HG03064 (cell line): ENCODE results near the gene CDH23.

ENCODE experiments used
- ATAC-seq: cut with Tn5 transposase; IDR thresholded peaks from one replicate; pipeline ENCODE4 v1.9.1; 2021; ENCODE audit warnings: low read depth; ENCODE audit not compliant: unreplicated experiment

The CDH23 gene

DNA sequence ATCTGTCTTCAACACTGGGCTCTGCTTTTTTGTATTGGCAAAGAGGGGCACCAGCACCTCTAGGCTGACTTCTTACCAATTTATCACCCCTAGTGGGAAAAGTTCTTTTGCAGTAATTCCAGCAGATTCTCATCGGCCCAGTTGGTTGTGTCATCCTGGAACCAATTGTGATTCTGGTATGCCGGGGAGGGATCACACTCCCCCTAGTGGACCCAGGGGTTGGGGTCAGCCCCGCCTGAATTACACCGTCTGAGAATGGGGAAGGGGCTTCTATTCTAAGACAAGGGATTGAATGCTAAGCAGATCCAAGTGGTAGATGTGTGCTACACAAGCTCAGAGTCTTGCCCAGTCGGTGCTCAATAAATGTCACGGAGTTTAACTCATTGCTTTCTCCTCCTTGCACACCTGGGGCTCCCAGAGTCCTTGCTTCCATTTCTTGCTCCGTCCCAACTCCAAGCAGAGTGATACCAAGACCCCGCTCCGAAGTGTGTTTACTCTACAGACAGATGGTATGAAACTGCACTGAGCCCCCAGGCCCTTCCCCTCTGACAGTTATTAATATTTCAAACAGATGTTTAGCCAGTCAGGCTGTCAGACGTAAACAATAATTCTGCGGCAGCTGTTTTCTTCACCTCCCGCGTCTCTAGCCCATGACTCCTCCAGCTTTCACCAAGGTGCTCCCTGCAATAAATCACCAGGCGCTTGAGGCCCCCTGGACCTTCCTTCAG lies 251.0 kb downstream of the CDH23 start:
- no peak for ATAC-seq

- ATAC-seq: no peak
Measured at GRCh38 chr10:71648254-71648932, 251.7 kb downstream of the CDH23 start.

- ATAC-seq: no peak
Measured at GRCh38 chr10:71648933-71649320, 252.2 kb downstream of the CDH23 start.

DNA sequence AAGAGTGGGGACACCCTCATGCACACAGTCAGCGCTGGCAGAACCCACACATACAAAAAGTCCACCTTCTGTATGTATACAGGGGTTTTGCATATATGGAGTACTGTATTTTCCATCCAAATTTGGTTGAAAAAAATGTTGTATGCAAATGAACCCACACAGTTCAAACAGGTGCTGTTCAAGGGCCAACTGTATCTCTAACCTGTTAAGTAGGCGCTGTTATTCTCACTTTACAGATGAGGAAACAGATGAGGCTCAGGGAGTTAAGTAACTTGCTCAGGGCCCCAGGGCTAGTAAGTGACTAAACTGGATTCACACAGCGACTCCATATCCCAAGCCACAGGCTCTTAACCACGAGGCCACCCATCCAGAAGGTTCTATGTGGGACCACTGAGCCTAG lies 252.9 kb downstream of the CDH23 start:
- no peak for ATAC-seq

DNA sequence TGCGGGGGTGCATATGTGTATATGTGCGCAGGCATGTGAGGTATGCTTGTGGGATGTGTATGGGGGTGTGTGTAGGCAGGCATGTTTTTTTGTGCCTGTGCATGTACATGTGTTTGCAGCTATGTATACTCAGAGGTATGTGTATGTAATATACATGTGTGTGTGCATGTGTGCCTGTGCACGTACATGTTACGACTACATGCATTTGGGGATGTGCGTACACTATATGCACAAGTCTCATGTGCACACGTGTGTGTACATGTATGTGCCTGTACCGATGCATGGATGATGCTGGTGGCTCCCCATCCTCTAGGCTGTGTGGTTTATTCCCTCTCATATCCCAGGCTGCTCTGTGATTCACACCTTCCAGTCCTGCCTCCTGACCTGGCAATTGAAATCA lies 253.7 kb downstream of the CDH23 start:
- ATAC-seq: no peak

- no peak for ATAC-seq
Measured at GRCh38 chr10:71651428-71651827, 254.7 kb downstream of the CDH23 start.

DNA sequence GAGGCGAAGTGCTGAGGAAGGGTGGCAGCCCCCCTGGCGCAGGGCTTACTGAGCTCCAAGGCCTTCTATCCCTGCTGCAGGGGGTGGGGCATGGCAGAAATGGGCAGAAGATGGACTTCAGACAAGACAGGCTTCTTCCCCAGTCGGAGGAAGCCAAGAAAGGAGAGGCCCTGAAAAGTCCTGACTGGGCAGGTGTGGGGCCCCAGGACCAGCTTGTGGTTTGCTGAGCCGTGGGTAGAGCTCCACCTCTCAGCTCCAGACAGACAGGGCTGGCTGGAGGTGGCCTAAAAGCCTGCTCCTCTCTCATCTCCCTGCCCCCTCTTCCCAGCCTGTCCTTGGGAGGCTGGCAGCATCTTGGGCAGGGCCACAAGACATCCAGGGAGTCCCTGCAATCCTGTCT lies 255.2 kb downstream of the CDH23 start:
- ATAC-seq: no peak

- ATAC-seq: no peak
Measured at GRCh38 chr10:71653044-71653443, 256.3 kb downstream of the CDH23 start.

- no peak for ATAC-seq
Measured at GRCh38 chr10:71656220-71656619, 259.5 kb downstream of the CDH23 start.

DNA sequence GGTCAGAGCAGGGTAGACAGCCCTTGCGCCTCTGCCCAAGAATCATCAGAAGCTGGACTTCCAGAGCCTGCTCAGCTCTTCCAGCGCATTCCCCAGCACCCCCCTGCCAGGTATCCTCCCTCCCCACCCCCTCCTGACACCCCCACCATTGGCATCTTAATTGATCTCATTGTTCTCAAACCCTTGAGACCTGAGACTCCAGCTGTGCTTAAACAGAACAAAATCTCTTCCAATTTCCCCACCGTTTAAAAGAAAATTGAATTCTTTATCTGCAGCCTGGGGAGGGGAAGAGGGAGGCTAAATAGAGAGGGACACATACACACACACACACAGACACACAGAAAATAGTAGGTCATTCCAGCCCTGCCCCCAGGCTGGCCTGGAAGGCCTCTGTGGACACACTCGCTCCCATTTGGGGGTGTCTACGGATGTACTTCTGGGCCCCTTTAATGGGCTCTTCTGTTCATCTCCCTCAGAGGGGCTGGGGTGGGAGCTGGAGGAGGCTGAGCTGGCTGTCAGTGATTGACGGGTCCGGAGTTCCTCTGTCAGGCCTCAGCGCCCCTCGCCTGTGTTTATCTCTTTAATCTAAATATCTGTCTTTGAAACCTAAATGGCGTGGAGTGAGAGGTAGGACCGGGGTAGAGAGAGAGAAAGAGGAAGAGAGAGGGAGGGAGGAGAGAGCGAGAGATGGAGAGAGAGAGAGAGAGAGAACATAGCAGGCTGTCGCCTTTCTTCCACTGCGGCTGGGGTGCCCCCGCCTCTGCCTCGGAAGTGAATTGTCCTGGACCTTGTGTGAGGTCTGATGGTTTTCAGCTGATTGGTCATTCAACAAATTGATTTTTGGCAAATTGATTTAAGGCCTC lies 261.1 kb downstream of the CDH23 start:
- ATAC-seq: no peak

DNA sequence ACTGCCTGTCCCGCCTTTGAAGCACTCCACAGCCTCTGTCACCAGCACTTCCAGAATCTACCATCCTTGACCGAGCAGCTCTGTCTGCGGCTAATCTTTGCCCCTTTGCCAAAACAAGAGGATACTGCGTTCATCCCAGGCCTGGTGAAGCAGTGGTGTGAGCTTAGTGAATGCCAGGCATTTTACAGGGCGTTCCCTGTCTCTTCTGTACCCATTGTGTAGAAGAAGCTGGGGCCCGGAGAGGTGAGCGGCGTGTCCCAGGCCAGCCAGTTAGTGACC lies 261.7 kb downstream of the CDH23 start:
- no peak for ATAC-seq

- ATAC-seq: no peak
Measured at GRCh38 chr10:71659111-71659634, 262.5 kb downstream of the CDH23 start.

DNA sequence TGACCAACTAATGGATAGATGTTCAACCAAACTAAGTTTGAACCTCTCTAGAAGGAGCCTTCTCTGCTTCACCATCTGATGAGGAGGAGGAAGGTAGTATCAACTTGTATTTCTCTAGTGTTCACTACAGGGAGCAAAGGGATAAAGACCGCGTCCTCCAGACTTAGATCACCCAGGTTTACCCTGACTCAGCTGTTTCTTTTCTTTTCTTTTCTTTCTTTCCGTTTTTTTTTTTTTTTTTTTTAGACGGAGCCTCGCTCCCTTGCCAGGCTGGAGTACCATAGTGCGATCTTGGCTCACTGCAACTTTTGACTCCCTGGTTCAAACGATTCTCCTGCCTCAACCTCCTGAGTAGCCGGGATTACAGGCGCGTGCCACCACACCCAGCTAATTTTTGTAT lies 263.0 kb downstream of the CDH23 start:
- ATAC-seq: no peak

DNA sequence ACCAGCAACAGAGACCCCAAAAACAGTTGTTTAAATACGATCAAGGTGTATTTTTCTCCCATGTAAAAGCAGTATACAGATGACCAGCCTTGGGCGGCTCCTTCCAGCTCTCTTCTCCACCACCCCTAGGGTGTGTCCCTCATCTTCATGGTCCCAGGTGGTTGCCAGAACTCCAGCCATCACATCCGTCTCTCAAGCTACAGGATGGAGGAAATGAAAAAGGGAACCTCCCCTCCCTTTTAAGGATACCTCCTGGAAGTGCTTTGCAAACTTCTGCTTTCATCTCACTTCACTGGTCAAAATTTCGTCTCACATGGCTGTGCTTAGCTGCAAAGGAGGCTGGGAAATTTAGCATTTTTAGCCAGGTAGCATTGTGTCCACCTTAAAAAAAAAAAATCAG lies 263.6 kb downstream of the CDH23 start:
- ATAC-seq: no peak

GRCh38 chr10:71661060-71661622 lies 264.4 kb downstream of the CDH23 start:
- ATAC-seq: no peak

GRCh38 chr10:71661779-71662336 lies 265.1 kb downstream of the CDH23 start:
- ATAC-seq: no peak

- no peak for ATAC-seq
Measured at GRCh38 chr10:71663311-71663710, 266.6 kb downstream of the CDH23 start.

GRCh38 chr10:71664585-71664984 lies 267.9 kb downstream of the CDH23 start:
- ATAC-seq: no peak

- no peak for ATAC-seq
Measured at GRCh38 chr10:71665456-71665855, 268.7 kb downstream of the CDH23 start.

GRCh38 chr10:71666639-71667386 lies 270.1 kb downstream of the CDH23 start:
- ATAC-seq: no peak
